Liver (tissue), 9 donors: ENCODE measurements around the gene IL11RA. TPM values are rescaled to one million over a fixed set of nuclear protein-coding genes. Genes with fewer than 3 reads are reported as not detected.

Source experiments
- DNase-seq: peaks from one replicate; pipeline ENCODE4 v3.0.0-alpha.2; 2017; ENCODE audit warnings: low spot score
- H3K27ac ChIP-seq, 2 donors: one replicate each; pipeline ENCODE4 v1.7.0; 2013; ENCODE audit warnings: inconsistent platforms in 2 of 2, low read length in 2 of 2, control low read depth in 1 of 2, low read depth in 1 of 2, mild to moderate bottlenecking in 1 of 2
- H3K27me3 ChIP-seq, 4 donors: one replicate each; pipeline versions ENCODE4 v1.6.1 to v1.7.0; 2013; ENCODE audit warnings: low read length in 3 of 4, inconsistent platforms in 1 of 4, mild to moderate bottlenecking in 1 of 4, moderate library complexity in 1 of 4; ENCODE audit not compliant: control insufficient read depth in 4 of 4, insufficient read depth in 4 of 4
- H3K36me3 ChIP-seq, 4 donors: one replicate each; pipeline versions ENCODE4 v1.6.1 to v1.7.0; 2013; ENCODE audit warnings: low read length in 3 of 4, mild to moderate bottlenecking in 3 of 4, low read depth in 1 of 4, moderate library complexity in 1 of 4; ENCODE audit not compliant: control insufficient read depth in 4 of 4, insufficient read depth in 3 of 4
- H3K4me1 ChIP-seq, 4 donors: one replicate each; pipeline versions ENCODE4 v1.6.1 to v1.7.0; 2013; ENCODE audit warnings: low read length in 3 of 4, mild to moderate bottlenecking in 3 of 4, moderate library complexity in 1 of 4; ENCODE audit not compliant: control insufficient read depth in 4 of 4, insufficient read depth in 4 of 4
- H3K4me3 ChIP-seq, 3 donors: one replicate each; pipeline versions ENCODE4 v1.6.1 to v1.7.0; 2013; ENCODE audit warnings: low read length in 3 of 3, control low read depth in 1 of 3, low read depth in 1 of 3, mild to moderate bottlenecking in 1 of 3
- H3K9ac ChIP-seq, 2 donors: one replicate each; pipeline ENCODE4 v1.7.0; 2013; ENCODE audit warnings: low read length in 2 of 2, mild to moderate bottlenecking in 2 of 2, moderate library complexity in 2 of 2, control low read depth in 1 of 2, low read depth in 1 of 2
- H3K9me3 ChIP-seq, 4 donors: one replicate each; pipeline versions ENCODE4 v1.6.1 to v1.7.0; 2013; ENCODE audit warnings: low read length in 3 of 4; ENCODE audit not compliant: control insufficient read depth in 4 of 4
- ATF3 ChIP-seq: IDR thresholded peaks from 2 replicates; pipeline ENCODE4 v1.6.1; 2016; ENCODE audit warnings: antibody characterized with exemption
- EGR1 ChIP-seq, 2 donors: IDR thresholded peaks; 2 replicates each; pipeline ENCODE4 v1.6.1; 2016 to 2018; ENCODE audit warnings: antibody characterized with exemption in 2 of 2, low read depth in 2 of 2
- FOXA2 ChIP-seq: IDR thresholded peaks from 2 replicates; pipeline ENCODE4 v1.6.1; 2016; ENCODE audit warnings: antibody characterized with exemption
- HNF4G ChIP-seq: IDR thresholded peaks from 2 replicates; pipeline ENCODE4 v1.6.1; 2016; ENCODE audit warnings: antibody characterized with exemption
- JUND ChIP-seq, 2 donors: IDR thresholded peaks; 2 replicates each; pipeline ENCODE4 v1.6.1; 2016; ENCODE audit warnings: antibody characterized with exemption in 2 of 2
- MAX ChIP-seq: IDR thresholded peaks from 2 replicates; pipeline ENCODE4 v1.6.1; 2016; ENCODE audit warnings: antibody characterized with exemption
- NR2F2 ChIP-seq: IDR thresholded peaks from 2 replicates; pipeline ENCODE4 v1.6.1; 2016; ENCODE audit warnings: antibody characterized with exemption
- REST ChIP-seq: IDR thresholded peaks from 2 replicates; pipeline ENCODE4 v1.6.1; 2016; ENCODE audit warnings: antibody characterized with exemption, mild to moderate bottlenecking
- RXRA ChIP-seq, 2 donors: IDR thresholded peaks; 2 replicates each; pipeline ENCODE4 v1.6.1; 2017 to 2018; ENCODE audit warnings: antibody characterized with exemption in 2 of 2, mild to moderate bottlenecking in 1 of 2
- SP1 ChIP-seq: IDR thresholded peaks from 2 replicates; pipeline ENCODE4 v1.6.1; 2018; ENCODE audit warnings: antibody characterized with exemption, mild to moderate bottlenecking
- TAF1 ChIP-seq: conservative IDR thresholded peaks from 2 replicates; pipeline ENCODE4 v1.6.1; 2016; ENCODE audit warnings: antibody characterized with exemption, mild to moderate bottlenecking
- YY1 ChIP-seq: IDR thresholded peaks from 2 replicates; pipeline ENCODE4 v1.6.1; 2016; ENCODE audit warnings: antibody characterized with exemption, mild to moderate bottlenecking
- ZBTB33 ChIP-seq: IDR thresholded peaks from 2 replicates; pipeline ENCODE4 v1.6.1; 2016; ENCODE audit warnings: antibody characterized with exemption
- WGBS: extraction: QIAGEN DNeasy Blood & Tissue Kit; methylation state at CpG from one replicate; pipeline ENCODE4 v1.1.7; 2013; 5-methylcytosine and 5-hydroxymethylcytosine counted together
- polyA plus RNA-seq, 2 donors: library from polyadenylated mRNA; stranded (reverse) in 1 of 2; unstranded in 1 of 2; fragments of 200-250 nt in 1 of 2; fragments of >200 nt in 1 of 2; fragmentation: Nextera tagmentation in 1 of 2; extraction: Ambion mirVana in 1 of 2; gene quantifications; one replicate each; pipeline versions ENCODE4 v1.2.1 to v1.2.3, GENCODE V29; 2013 to 2015
- total RNA-seq, 2 donors: library from RNA; depleted of rRNA; stranded (reverse); fragments of >200 nt; gene quantifications; one replicate each; pipeline ENCODE4 v1.2.3, GENCODE V29; 2014
- donor health status: healthy.
- donor health status: healthy.
- donor health status: healthy.
- donor health status: healthy.
- donor health status: healthy.

The IL11RA gene
- total and polyA plus RNA-seq, 4 donors, result 10.0 to 35.3 (median 14.7) TPM

- Histone ChIP-seq H3K9ac (no peak overlapping the region), H3K27ac (peak overlapping the region; percentile 8 to 19), H3K9me3 (no peaks in the 10 kb centered on the region), H3K36me3 (peaks cover 0 to 14% (median 9%) of the 10 kb centered on the region in 4 donors), H3K27me3 (no peaks in the 10 kb centered on the region), H3K4me1 (peaks cover 8 to 57% (median 51%) of the 10 kb centered on the region in 4 donors), H3K4me3 (no peak overlapping the region)
- no peak for DNase-seq
- WGBS, result 75% methylated on average over 11 of the region's 11 CpGs
- no peak for TF ChIP-seq RXRA (IDR thresholded peaks at IDR 0.05)
- TF ChIP-seq JUND (IDR thresholded peaks at IDR 0.05), result no peak
- TF ChIP-seq EGR1 (IDR thresholded peaks at IDR 0.05; ENCODE audit: low read depth in 2 of 2), result no peak
- TF ChIP-seq SP1, result no peak
- no peak for TF ChIP-seq NR2F2
- TF ChIP-seq FOXA2, result no peak
- no peak for TF ChIP-seq YY1
- TF ChIP-seq ATF3, result no peak
Observed at GRCh38 chr9:34653151-34654072, 1.4 kb downstream of the IL11RA start.

- no peak for DNase-seq
- TF ChIP-seq NR2F2, result peak; percentile 41
- no peak for TF ChIP-seq FOXA2
- no peaks in the 10 kb centered on the region for H3K9me3 ChIP-seq
- no peak overlapping the region for H3K4me3 ChIP-seq
- peaks cover 8 to 46% (median 40%) of the 10 kb centered on the region in 4 donors for H3K4me1 ChIP-seq
- peaks cover 0 to 3% (median 2%) of the 10 kb centered on the region in 4 donors for H3K36me3 ChIP-seq
- no peaks in the 10 kb centered on the region for H3K27me3 ChIP-seq
- H3K9ac ChIP-seq, result no peak overlapping the region
- WGBS, result 43% methylated on average over 11 of the region's 11 CpGs
- H3K27ac ChIP-seq, result no peak overlapping the region
Observed at GRCh38 chr9:34654323-34655051, 2.5 kb downstream of the IL11RA start.

GRCh38 chr9:34655394-34655793, 3.4 kb downstream of the IL11RA start:
- Histone ChIP-seq H3K27ac (no peak overlapping the region), H3K9ac (no peak overlapping the region), H3K36me3 (peaks cover 0 to 10% (median 0%) of the 10 kb centered on the region in 4 donors), H3K4me3 (no peak overlapping the region), H3K27me3 (no peaks in the 10 kb centered on the region), H3K4me1 (peaks cover 8 to 37% (median 31%) of the 10 kb centered on the region in 4 donors), H3K9me3 (no peaks in the 10 kb centered on the region)
- 88% methylated on average over 5 of the region's 5 CpGs for WGBS
- TF ChIP-seq FOXA2 (no peak), ZBTB33 (no peak), MAX (no peak), SP1 (no peak), REST (no peak), NR2F2 (no peak), RXRA (IDR thresholded peaks at IDR 0.05) (no peak), JUND (IDR thresholded peaks at IDR 0.05) (no peak), YY1 (no peak), HNF4G (no peak), TAF1 (no peak)
- DNase-seq, result no peak
